ENCODE measurements around the gene MGAT4C. TPM values are rescaled to one million over a fixed set of nuclear protein-coding genes. Genes with fewer than 3 reads are reported as not detected.
"Not testable (repeated sequence)": the region's sequence is repeated elsewhere in the genome, so short reads cannot be mapped to it uniquely, and the experiment has no call there.

Gene MGAT4C
- total RNA-seq, 1 donor from 2014 or later = 0.25 TPM

DNA sequence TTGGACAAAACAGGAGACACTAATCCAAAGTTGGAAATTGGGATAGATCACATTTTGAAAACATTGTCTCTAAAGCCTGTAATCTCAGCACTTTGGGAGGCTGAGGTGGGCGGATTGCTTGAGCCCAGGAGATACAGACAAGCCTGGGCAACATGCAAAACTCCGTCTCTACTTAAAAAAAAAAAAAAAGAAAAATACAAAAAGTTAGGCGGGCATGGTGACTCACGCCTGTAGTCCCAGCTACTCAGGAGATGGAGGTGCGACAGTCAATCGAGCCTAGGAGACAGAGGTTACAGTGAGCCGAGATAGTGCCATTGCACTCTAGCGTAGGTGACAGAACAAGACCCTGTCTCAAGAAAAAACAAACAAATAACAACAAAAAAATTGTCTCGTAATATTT lies 152.1 kb downstream of the MGAT4C start:
- H3K9me3 ChIP-seq = no peaks in the 10 kb centered on the region
- no peaks in the 10 kb centered on the region for H3K4me1 ChIP-seq
- H3K27ac ChIP-seq = no peak overlapping the region
- H3K27me3 ChIP-seq = no peaks in the 10 kb centered on the region
- intact Hi-C loops (cut with DNase I) = no loop called here
- no peak for TF ChIP-seq POLR2A (IDR thresholded peaks at IDR 0.05)
- no peak for TF ChIP-seq POLR2AphosphoS5 (IDR thresholded peaks at IDR 0.05; ENCODE audit: insufficient read depth in 1 of 2, low read depth in 1 of 2)
- no peak for TF ChIP-seq CTCF (IDR thresholded peaks at IDR 0.05)
- H3K4me3 ChIP-seq = no peak overlapping the region
- no peak for DNase-seq (ENCODE audit: extremely low spot score in 2 of 2)
- no peaks in the 10 kb centered on the region for H3K36me3 ChIP-seq

DNA sequence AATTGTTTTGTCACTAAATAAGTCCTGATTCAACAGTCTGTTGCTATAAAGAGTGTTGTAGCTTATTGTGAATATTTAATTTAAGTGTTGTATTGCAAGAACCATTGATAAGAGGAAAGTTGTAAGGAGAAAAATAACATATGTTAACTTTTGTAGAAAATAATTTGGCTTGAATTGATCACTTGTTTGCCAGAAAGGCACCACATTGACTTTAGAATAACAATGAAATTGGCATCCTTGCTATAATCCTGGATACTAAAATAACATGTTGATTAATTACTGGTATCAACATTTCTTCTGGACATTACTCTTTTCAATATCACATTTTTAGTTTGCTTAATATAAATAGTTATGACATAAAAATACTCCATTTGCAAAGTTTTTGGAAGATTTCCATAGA lies 159.0 kb downstream of the MGAT4C start:
- no peaks in the 10 kb centered on the region for H3K27me3 ChIP-seq
- intact Hi-C loops (cut with DNase I) = no loop called here
- H3K4me1 ChIP-seq = no peaks in the 10 kb centered on the region
- no peak overlapping the region for H3K27ac ChIP-seq
- DNase-seq (ENCODE audit: extremely low spot score in 2 of 2) = no peak
- H3K9me3 ChIP-seq = no peaks in the 10 kb centered on the region
- H3K4me3 ChIP-seq = no peak overlapping the region
- no peaks in the 10 kb centered on the region for H3K36me3 ChIP-seq
- TF ChIP-seq CTCF (IDR thresholded peaks at IDR 0.05) (no peak), POLR2AphosphoS5 (IDR thresholded peaks at IDR 0.05; ENCODE audit: insufficient read depth in 1 of 2, low read depth in 1 of 2) (no peak), POLR2A (IDR thresholded peaks at IDR 0.05) (no peak)

DNA sequence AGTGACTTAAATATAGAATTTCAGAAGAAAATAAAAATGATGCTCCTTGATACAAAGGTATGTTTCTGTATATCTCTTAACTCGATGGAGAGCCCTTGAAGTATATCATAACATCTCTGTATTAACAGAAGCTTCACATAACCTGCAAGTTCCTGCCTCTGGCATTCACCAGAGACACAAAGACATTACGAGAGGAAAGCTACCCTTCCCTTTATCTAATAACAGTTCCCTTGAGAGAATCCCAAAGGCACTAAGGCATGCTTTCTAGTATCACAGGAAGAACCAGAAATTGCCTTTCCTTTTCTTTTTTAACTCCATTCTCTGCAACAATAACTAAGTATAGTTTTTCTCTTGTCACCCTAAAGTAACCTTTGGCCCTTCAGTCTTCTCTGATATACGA lies 164.5 kb downstream of the MGAT4C start:
- H3K27ac ChIP-seq = no peak overlapping the region
- H3K4me1 ChIP-seq = no peaks in the 10 kb centered on the region
- H3K27me3 ChIP-seq = no peaks in the 10 kb centered on the region
- H3K9me3 ChIP-seq = no peaks in the 10 kb centered on the region
- TF ChIP-seq POLR2A (IDR thresholded peaks at IDR 0.05) (no peak), POLR2AphosphoS5 (IDR thresholded peaks at IDR 0.05; ENCODE audit: insufficient read depth in 1 of 2, low read depth in 1 of 2) (no peak), CTCF (IDR thresholded peaks at IDR 0.05) (no peak)
- no peak overlapping the region for H3K4me3 ChIP-seq
- intact Hi-C loops (cut with DNase I) = no loop called here
- no peaks in the 10 kb centered on the region for H3K36me3 ChIP-seq
- DNase-seq (ENCODE audit: extremely low spot score in 2 of 2) = no peak

DNA sequence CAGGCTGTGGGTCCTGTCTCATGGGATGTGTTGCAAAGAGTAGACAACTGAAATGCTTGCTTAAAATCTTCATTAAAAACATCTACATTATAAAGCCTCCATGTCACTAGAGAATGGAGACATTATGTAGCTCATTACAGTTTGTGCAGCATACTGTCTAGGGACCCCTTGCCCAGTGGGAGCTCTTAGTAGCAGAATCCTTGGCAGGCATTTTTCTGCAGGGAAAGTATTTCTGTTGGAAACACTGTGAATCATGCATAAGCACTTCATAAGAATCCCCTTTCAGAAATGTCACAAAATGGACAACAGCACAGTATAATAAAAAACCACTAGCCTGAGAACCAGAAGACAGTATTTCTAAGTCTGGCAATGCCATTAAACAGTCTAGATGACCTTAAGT lies 174.3 kb downstream of the MGAT4C start:
- no peak overlapping the region for H3K4me3 ChIP-seq
- intact Hi-C loops (cut with DNase I) = no loop called here
- no peaks in the 10 kb centered on the region for H3K4me1 ChIP-seq
- H3K36me3 ChIP-seq = no peaks in the 10 kb centered on the region
- DNase-seq (ENCODE audit: extremely low spot score in 2 of 2) = no peak
- no peak for TF ChIP-seq POLR2A (IDR thresholded peaks at IDR 0.05)
- TF ChIP-seq CTCF (IDR thresholded peaks at IDR 0.05) = no peak
- no peak for TF ChIP-seq POLR2AphosphoS5 (IDR thresholded peaks at IDR 0.05; ENCODE audit: insufficient read depth in 1 of 2, low read depth in 1 of 2)
- no peak overlapping the region for H3K27ac ChIP-seq
- H3K9me3 ChIP-seq = no peaks in the 10 kb centered on the region
- no peaks in the 10 kb centered on the region for H3K27me3 ChIP-seq

- H3K4me3 ChIP-seq; H3K9me3 ChIP-seq; H3K36me3 ChIP-seq; DNase-seq (ENCODE audit: extremely low spot score in 2 of 2); H3K27me3 ChIP-seq; H3K4me1 ChIP-seq; H3K27ac ChIP-seq; intact Hi-C loops (cut with DNase I): not testable (repeated sequence)
These were observed 197.1 kb downstream of the MGAT4C start for GRCh38 chr12:86059052-86059451.
